NCI-H2227 treated with DMSO at 0.1 percent for 48 hours (cell line): Measurements from ENCODE around the gene LRFN2.

Source experiments
- DNase-seq: peaks from one replicate; lab custom pipeline; 2025; lab: John Stamatoyannopoulos, UW

LRFN2 gene

GRCh38 chr6:40398810-40399477 is 188.2 kb downstream of the LRFN2 start:
- DNase-seq = no peak

- DNase-seq = no peak
Observed at GRCh38 chr6:40398034-40398691, 189.0 kb downstream of the LRFN2 start.

DNA sequence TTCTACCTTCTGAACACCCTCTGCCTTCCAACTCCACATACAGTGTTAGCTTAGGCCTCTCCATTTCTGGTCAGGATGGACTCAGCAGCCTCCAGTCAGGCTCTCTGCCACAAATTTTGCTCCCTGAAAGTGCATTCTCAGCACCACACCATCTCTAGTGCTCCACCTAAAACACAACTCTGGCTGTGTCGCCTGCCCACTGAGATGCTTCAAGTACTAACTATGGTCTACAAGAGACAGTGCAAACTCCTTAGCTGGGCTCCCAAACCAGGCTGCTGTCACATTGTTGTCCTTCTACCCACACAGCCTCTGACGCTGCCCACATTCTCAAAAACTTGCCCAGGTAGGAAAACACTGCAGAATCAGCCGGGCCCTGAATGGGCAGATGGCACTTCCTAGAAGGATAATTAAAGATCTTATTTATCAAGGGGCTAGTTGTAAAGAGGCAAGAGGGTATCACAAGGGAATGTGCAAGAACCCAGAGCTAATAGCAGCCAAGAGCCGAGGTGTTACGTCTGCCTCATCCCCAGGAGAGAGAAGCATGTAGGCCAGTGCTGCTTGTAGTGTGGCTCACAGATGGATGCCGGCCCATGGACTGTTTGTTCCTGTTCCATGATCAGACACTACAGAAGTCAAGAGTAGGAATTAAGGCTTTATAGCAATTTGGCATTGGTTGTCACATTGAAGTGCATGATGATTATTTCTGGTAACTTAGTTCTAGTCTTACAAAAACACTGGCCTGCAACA is 189.7 kb downstream of the LRFN2 start:
- DNase-seq = no peak

DNA sequence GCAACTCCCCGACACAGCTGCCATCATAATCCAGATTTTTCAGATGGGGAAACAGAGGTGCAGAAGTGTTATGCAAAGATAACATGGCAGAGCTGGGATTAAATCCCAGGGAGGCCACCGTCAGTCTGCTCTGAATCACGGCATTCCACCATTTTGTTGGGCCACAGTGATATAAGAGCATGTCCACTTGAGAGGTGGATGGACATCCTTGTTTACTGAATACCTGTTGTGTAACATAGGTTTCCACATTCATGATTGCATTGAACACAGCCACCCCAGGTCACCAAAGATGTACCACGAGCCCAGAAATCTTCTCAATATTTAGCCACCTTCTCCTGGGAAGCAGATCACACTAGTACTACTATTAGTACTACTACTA is 191.5 kb downstream of the LRFN2 start:
- DNase-seq = no peak

DNA sequence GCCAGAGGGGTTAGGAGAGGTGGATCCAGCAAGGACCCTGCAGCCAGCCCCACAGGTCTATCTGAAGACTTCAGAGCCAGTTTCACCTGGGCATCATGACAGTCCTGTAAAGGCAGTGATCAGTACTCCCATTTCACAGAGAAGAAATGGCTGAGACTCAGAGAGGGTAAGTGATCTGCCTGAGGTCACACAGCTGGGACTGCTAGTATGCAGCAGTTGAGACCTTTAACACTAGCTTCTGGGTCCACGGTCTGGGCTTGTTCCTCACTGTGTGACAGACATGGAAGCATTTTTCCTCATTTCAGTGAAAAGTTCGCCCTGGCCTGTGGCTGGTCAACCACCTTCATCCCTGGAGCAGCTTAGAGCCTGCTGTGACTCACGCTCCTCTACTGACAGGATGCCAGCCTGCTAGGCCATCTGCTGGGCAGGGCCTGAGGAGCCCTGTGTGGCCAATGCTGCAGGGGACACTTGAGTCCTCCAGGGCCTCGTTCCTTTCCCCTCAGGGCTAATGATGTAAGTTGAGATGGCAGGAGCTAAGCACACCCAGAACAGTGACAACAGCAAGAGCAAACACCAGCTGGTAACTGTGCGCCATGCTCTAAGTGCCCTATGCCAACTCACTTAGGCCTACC is 192.0 kb downstream of the LRFN2 start:
- no peak for DNase-seq

GRCh38 chr6:40394381-40394780 is 192.8 kb downstream of the LRFN2 start:
- no peak for DNase-seq

DNA sequence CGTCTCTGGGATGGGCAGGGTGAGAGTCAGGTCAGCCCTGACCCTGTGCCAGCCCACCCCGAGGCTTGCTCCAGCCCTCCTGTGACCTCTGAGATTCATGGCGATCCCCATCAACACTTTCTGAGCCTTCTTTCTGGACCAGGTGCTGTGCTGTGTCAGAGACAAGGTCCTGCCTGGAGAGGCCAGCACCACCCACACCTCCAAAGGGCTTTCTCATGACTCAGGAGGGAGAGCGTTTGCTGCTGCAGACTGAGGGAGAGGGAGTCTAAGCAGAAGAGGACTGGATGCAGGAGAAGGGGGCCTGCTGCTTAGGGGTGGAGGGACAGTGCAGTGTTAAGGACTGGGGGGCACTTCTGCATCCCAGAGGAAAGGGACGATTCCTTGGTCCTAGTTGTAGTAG is 193.5 kb downstream of the LRFN2 start:
- DNase-seq = no peak

DNA sequence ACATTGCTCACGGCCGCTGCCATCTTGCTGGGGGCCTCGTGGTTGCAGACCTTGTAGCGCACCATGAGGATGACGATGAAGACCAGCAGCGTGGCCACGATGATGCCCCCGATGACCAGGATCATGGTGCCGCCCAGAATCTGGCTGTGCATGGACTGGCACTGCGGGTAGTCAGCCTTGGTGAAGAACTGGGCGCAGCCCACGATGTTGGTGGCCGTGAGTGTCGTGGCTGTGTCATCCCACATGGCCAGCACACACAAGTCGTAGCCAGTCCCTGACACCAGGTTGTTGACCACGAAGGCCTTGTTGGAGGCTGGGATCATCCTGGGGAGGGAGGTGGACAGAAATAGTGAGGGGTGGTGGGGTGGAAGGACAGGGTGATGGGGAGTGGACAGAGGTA is 194.6 kb downstream of the LRFN2 start:
- DNase-seq = no peak

DNA sequence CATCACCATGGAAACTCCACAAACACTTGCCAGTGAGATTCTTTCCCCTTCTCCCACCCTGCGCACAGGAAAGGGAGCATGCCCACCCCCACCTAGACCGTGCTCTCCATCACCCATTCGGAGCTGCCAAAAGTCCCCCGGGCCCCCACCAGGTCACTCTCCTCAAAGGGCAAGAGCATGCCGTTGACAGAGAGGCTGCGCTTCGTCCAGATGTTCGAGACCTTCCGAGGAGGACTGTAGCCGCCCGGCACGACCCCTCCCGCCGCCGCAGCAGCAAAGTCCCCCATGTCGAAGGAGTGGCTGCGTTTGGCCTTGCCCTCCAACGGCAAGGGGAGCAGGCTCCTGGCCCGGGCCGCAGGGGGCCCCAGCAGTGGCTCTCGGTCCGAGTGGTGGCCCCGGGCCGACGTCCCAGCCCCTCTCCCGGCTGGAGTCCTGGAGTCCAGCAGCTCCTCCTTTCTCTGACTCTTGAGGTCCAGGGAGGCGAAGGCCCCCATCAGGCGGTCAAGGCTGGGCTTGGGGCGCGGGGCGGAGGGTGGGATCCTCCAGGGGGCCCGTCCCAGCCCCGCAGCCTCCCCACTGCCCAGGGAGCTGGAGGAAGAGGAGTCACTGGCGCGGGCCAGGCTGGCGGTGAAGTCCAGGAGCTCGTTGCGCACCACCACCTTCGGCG is 195.2 kb downstream of the LRFN2 start:
- DNase-seq = no peak

GRCh38 chr6:40391086-40391485 is 196.1 kb downstream of the LRFN2 start:
- no peak for DNase-seq

DNA sequence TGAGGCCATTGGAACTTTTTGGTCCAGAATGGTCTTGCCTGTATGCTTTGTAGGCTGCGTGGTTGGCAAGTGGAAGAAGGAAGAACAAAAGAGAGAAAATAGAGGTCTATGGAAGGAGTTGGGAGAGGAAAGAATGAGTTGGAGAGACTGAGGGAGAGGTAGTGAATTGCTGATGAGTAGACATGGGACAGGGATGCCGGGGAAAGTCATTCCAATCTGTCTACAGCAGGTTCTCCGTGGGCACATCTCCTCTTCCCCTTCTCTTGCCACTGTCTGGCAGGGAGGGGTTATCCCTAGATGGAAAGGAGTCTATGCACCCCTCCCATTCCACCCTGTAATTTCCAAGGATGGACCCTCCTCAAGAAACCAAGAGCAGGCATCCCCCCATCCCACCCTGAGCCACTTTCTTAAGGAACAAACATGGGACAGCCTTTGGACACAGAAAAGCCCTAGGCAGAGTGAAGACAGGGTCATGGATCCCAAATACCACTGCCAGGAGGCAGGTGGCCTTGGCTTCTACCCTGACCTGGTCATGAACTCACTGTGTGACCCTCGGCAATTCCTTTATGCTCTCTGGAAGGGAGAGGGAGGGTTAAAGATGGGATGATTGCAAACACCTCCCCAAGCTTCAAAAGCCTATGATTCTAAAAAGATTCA is 196.9 kb downstream of the LRFN2 start:
- no peak for DNase-seq

GRCh38 chr6:40389254-40389653 is 197.9 kb downstream of the LRFN2 start:
- DNase-seq = no peak

- DNase-seq = no peak
Observed at GRCh38 chr6:40387871-40388264, 199.3 kb downstream of the LRFN2 start.

- no peak for DNase-seq
Observed at GRCh38 chr6:40387127-40387870, 199.9 kb downstream of the LRFN2 start.

- DNase-seq = no peak
Observed at GRCh38 chr6:40386200-40386599, 201.0 kb downstream of the LRFN2 start.

DNA sequence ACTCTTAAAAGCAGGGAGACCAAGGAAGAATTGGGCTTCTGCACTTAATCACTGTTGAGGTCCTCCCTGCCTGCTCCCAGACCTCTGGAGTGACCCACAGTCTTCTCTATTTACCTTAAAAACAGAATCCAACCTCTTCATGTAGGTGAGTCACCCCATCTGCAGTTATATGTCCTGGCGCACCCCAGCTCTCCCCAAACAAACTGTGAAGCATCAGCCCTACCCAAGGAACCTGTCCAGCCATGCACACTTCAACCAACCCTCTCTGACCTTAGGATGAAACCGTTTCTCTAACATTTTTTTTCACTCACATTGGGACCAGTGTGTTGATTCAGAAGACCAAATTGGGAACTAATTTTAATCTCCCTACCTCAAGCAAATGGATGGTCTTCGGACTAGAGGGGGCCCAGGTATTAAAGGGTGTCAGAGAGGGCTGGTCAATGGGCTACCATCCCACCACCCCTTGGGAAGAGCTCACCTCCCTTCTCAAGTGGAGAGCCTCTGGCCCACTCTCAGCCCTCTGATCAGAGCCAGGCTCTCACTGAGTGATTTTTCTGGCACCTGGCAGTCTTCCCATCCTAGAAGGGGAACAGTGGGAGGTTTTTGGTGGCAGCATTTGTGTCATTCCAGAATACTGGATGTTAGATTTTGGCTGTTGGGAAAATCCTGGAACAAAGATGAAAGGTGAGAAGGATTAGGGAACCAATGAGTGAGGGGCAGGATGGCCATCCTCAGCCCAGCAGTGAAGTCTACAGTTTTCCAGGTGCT is 203.6 kb downstream of the LRFN2 start:
- DNase-seq = no peak

DNA sequence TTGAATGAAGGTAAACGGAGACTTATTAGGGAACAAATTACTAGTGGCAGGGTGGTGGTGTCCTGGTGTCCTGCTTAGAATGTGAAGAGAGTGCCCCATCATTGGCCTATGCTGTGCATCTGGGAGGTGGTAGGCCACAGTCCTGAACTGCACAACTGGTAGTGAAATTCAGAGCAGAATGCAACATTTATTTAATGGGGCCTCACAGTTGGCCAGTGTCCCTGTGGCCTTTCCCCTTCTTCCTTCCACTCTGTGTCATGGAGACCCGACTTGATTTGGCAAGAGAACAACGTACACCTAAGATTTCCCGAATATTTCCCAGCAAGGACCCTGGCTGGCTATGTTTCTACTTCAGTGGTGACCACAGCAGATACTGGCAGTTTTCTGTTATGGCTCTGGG is 206.9 kb downstream of the LRFN2 start:
- no peak for DNase-seq

- no peak for DNase-seq
Observed at GRCh38 chr6:40379811-40380210, 207.4 kb downstream of the LRFN2 start.

DNA sequence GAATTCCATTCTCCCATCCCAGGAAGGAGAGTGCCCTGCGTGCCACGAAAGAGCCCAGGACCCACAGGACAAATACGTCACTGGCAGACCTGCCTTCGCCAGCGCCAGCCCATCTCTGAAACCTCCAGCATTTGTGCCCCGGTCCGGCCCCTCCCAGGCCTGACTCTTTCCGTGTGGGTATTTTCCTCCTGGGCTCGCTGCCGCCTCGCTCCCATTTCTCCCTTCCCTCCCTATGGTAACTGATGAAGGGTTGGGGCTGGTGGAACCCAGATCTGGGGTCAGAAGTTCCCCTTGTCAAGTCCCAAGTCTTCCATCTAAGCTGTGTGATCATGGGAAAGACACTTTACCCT is 208.5 kb downstream of the LRFN2 start:
- DNase-seq = no peak

GRCh38 chr6:40378071-40378724 is 209.0 kb downstream of the LRFN2 start:
- DNase-seq = no peak
